Mammary epithelial cell (primary cell): ENCODE results near the gene MAGI1.

Experiments
- EZH2 ChIP-seq: IDR thresholded peaks from 2 replicates; pipeline ENCODE4 v1.6.1; 2012; ENCODE audit warnings: low read length, inconsistent platforms, borderline replicate concordance
- TF ChIP-seq, protein P1 (sequence below), 2 donors: IDR thresholded peaks in 1 of 2; conservative IDR thresholded peaks in 1 of 2; 2 replicates each; pipeline ENCODE4 v1.5.1; 2011 to 2012; ENCODE audit warnings: inconsistent platforms in 2 of 2, low read length in 2 of 2, mild to moderate bottlenecking in 2 of 2, control low read depth in 1 of 2, low read depth in 1 of 2; ENCODE audit not compliant: insufficient read depth in 1 of 2; ENCODE audit errors: extremely low read depth in 1 of 2

DNA sequence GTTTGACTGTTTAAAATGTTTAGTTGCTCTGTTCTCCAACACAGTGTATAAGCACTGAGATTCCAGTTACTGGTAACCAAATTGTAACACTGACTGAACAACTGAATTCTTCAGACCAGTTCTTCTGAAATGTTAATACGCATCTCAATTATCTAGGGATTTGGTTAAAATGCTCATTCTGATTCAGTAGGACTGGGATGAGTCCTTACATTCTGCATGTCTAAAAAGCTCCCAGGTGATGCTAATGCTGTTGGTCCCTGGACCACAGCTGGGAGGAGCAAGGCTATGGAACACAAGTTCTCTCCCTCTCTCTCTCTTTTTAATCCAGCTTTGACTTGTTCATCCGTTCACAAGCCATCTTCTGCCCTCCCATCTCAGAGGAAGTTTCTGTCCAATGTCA, 380.3 kb downstream of the MAGI1 start:
- TF ChIP-seq, protein P1, sequence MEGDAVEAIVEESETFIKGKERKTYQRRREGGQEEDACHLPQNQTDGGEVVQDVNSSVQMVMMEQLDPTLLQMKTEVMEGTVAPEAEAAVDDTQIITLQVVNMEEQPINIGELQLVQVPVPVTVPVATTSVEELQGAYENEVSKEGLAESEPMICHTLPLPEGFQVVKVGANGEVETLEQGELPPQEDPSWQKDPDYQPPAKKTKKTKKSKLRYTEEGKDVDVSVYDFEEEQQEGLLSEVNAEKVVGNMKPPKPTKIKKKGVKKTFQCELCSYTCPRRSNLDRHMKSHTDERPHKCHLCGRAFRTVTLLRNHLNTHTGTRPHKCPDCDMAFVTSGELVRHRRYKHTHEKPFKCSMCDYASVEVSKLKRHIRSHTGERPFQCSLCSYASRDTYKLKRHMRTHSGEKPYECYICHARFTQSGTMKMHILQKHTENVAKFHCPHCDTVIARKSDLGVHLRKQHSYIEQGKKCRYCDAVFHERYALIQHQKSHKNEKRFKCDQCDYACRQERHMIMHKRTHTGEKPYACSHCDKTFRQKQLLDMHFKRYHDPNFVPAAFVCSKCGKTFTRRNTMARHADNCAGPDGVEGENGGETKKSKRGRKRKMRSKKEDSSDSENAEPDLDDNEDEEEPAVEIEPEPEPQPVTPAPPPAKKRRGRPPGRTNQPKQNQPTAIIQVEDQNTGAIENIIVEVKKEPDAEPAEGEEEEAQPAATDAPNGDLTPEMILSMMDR (conservative IDR thresholded peaks at IDR 0.05 in 1 of 2, IDR thresholded peaks at IDR 0.05 in 1 of 2; ENCODE audit: extremely low read depth in 1 of 2, insufficient read depth in 1 of 2, low read depth in 1 of 2, low read length in 2 of 2): no peak
- no peak for TF ChIP-seq EZH2
